ENCODE measurements around the gene DENND1B. TPM values are rescaled to one million over a fixed set of nuclear protein-coding genes. Genes with fewer than 3 reads are reported as not detected.

Gene DENND1B
- total RNA-seq, 2 donors from 2014 or later, result 9.4 to 11.9 TPM

- H3K36me3 Mint-ChIP-seq (ENCODE audit: low read depth), result no peaks in the 10 kb centered on the region
- H3K27ac Mint-ChIP-seq, result no peak overlapping the region
- no peak for DNase-seq
- no peak for TF ChIP-seq CTCF (conservative IDR thresholded peaks at IDR 0.05)
- H3K4me3 ChIP-seq (ENCODE audit: low read length), result no peak overlapping the region
- no peaks in the 10 kb centered on the region for H3K9me3 ChIP-seq (ENCODE audit: control insufficient read depth, low read length)
- H3K4me1 ChIP-seq (ENCODE audit: control insufficient read depth, insufficient read depth, low read length), result no peaks in the 10 kb centered on the region
- no peaks in the 10 kb centered on the region for H3K27me3 ChIP-seq (ENCODE audit: control insufficient read depth, insufficient read depth, low read length, poor library complexity, severe bottlenecking)
- H3K4me3 Mint-ChIP-seq, result no peak overlapping the region
- no peaks in the 10 kb centered on the region for H3K4me1 Mint-ChIP-seq
- H3K9ac ChIP-seq (ENCODE audit: extremely low read depth, low read length, poor library complexity, severe bottlenecking), result no peak overlapping the region
- H3K27me3 Mint-ChIP-seq (ENCODE audit: insufficient read depth), result no peaks in the 10 kb centered on the region
- no peaks in the 10 kb centered on the region for H3K9me3 Mint-ChIP-seq
- WGBS, 2 experiments (ENCODE audit: insufficient coverage in 1 of 2, insufficient read length in 1 of 2), result 79 to 83% methylated on average over 1 of the region's 1 CpG
- H3K27ac ChIP-seq (ENCODE audit: low read depth, low read length), result no peak overlapping the region
- H3K36me3 ChIP-seq (ENCODE audit: control insufficient read depth, insufficient read depth, low read length), result no peaks in the 10 kb centered on the region
These were observed 218.0 kb downstream of the DENND1B start for GRCh38 chr1:197557302-197557701.

- no peaks in the 10 kb centered on the region for H3K4me1 Mint-ChIP-seq
- no peaks in the 10 kb centered on the region for H3K36me3 ChIP-seq (ENCODE audit: control insufficient read depth, insufficient read depth, low read length)
- no peaks in the 10 kb centered on the region for H3K4me1 ChIP-seq (ENCODE audit: control insufficient read depth, insufficient read depth, low read length)
- H3K27ac ChIP-seq (ENCODE audit: low read depth, low read length), result no peak overlapping the region
- no peak overlapping the region for H3K9ac ChIP-seq (ENCODE audit: extremely low read depth, low read length, poor library complexity, severe bottlenecking)
- no peak overlapping the region for H3K4me3 ChIP-seq (ENCODE audit: low read length)
- no peaks in the 10 kb centered on the region for H3K36me3 Mint-ChIP-seq (ENCODE audit: low read depth)
- no peak for DNase-seq
- H3K27ac Mint-ChIP-seq, result no peak overlapping the region
- H3K9me3 ChIP-seq (ENCODE audit: control insufficient read depth, low read length), result no peaks in the 10 kb centered on the region
- H3K4me3 Mint-ChIP-seq, result no peak overlapping the region
- 0% methylated on average over 1 of the region's 1 CpG for WGBS, 2 experiments (ENCODE audit: insufficient coverage in 1 of 2, insufficient read length in 1 of 2)
- H3K27me3 Mint-ChIP-seq (ENCODE audit: insufficient read depth), result no peaks in the 10 kb centered on the region
- H3K9me3 Mint-ChIP-seq, result no peaks in the 10 kb centered on the region
- H3K27me3 ChIP-seq (ENCODE audit: control insufficient read depth, insufficient read depth, low read length, poor library complexity, severe bottlenecking), result no peaks in the 10 kb centered on the region
- no peak for TF ChIP-seq CTCF (conservative IDR thresholded peaks at IDR 0.05)
These were observed 222.0 kb downstream of the DENND1B start for GRCh38 chr1:197553281-197553680.

DNA sequence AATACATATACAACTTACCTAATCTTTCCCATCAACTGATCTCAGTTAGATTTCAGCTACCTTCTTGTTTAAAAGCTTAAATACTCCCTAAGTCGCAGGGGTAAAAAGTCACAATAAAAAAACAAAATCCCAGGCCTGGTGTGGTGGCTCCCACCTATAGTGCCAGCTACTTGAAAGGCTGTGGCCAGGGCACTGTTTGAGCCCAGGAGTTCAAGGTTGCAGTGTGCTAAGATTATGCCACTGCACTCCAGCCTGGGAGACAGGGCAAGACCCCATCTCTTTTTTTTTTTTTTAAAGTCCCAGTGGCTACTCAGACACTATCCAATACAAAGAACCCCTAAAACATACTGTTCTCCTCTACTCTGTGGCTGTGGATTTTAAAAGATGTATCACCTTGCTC lies 228.3 kb downstream of the DENND1B start:
- no peaks in the 10 kb centered on the region for H3K4me1 ChIP-seq (ENCODE audit: control insufficient read depth, insufficient read depth, low read length)
- Mint-ChIP-seq H3K4me3 (no peak overlapping the region), H3K4me1 (peaks cover under 1% of the 10 kb centered on the region), H3K27me3 (ENCODE audit: insufficient read depth) (peaks cover 1% of the 10 kb centered on the region), H3K9me3 (no peaks in the 10 kb centered on the region), H3K27ac (no peak overlapping the region), H3K36me3 (ENCODE audit: low read depth) (peaks cover 2% of the 10 kb centered on the region)
- no peak overlapping the region for H3K27ac ChIP-seq (ENCODE audit: low read depth, low read length)
- no peak overlapping the region for H3K4me3 ChIP-seq (ENCODE audit: low read length)
- H3K27me3 ChIP-seq (ENCODE audit: control insufficient read depth, insufficient read depth, low read length, poor library complexity, severe bottlenecking), result no peaks in the 10 kb centered on the region
- no peaks in the 10 kb centered on the region for H3K36me3 ChIP-seq (ENCODE audit: control insufficient read depth, insufficient read depth, low read length)
- H3K9me3 ChIP-seq (ENCODE audit: control insufficient read depth, low read length), result no peaks in the 10 kb centered on the region
- no peak overlapping the region for H3K9ac ChIP-seq (ENCODE audit: extremely low read depth, low read length, poor library complexity, severe bottlenecking)
- WGBS, 2 experiments (ENCODE audit: insufficient coverage in 1 of 2, insufficient read length in 1 of 2), result 88 to 91% methylated on average over 1 of the region's 1 CpG
- no peak for DNase-seq
- TF ChIP-seq CTCF (conservative IDR thresholded peaks at IDR 0.05), result no peak

All from endodermal cell (in vitro differentiated cells).